ENCODE results near the gene REV3L. TPM values are rescaled to one million over a fixed set of nuclear protein-coding genes. Genes with fewer than 3 reads are reported as not detected.

The REV3L gene
- total and polyA plus RNA-seq, 2 donors (not counting 3 experiments of a cell fraction or from before 2014, with no cell fraction given) = 6.0 to 22.7 TPM

DNA sequence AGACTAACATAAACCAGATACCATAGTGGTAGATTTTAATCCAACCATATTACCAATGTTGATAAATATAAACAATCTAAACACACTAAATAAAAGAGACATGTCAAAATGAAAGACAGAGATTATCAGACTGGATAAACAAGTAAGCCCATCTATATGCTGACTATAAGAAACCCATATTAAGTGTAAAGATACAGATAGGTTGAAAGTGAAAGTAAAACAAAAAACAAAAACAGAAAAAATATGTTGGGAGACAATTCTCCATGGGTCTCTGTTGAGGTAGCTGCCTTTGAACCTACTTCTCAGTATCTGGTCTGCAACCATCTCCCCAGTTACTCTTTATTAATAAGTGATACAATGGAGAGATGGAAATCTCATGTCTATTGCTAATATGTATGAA, 21.2 kb downstream of the REV3L start:
- H3K9me3 ChIP-seq (replicated peaks; ENCODE audit: control insufficient read depth, insufficient read depth, low read length) = no peaks in the 10 kb centered on the region
- H3K36me3 ChIP-seq (ENCODE audit: control insufficient read depth in 2 of 2, extremely low read depth in 1 of 2, insufficient read depth in 2 of 2, low read length in 2 of 2) = no peaks in the 10 kb centered on the region
- H3K27ac ChIP-seq (ENCODE audit: insufficient read depth, low read depth, low read length) = peak overlapping the region; percentile 32
- intact Hi-C loops (cut with micrococcal nuclease) = loop anchor here (2.0 kb wide), 1 partner anchor 35 kb away; no protein-coding TSS in a partner anchor
- no peaks in the 10 kb centered on the region for H4K20me1 ChIP-seq (replicated peaks; ENCODE audit: control insufficient read depth, extremely low read depth, insufficient read depth, low read length)
- dilution Hi-C loops (cut with MboI; ENCODE audit: extremely low pct_ligation_motif_present, low sequenced_read_pairs) = no loop called here
- FAIRE-seq (no peak), DNase-seq (ENCODE audit: low read depth, low spot score) (no peak)
- H3K4me2 ChIP-seq (ENCODE audit: insufficient read depth, low read length) = peak overlapping the region; percentile 98
- peaks cover 26% of the 10 kb centered on the region for H3K4me1 ChIP-seq (ENCODE audit: control insufficient read depth, extremely low read depth, insufficient read depth, low read length)
- no peaks in the 10 kb centered on the region for H3K9me1 ChIP-seq (replicated peaks; ENCODE audit: control insufficient read depth, extremely low read depth, insufficient read depth, low read length)
- no peak overlapping the region for H2AFZ ChIP-seq (ENCODE audit: low read depth, low read length)
- H3K9ac ChIP-seq (replicated peaks; ENCODE audit: extremely low read depth, insufficient read depth, low read length) = peak overlapping the region; percentile 16
- no peaks in the 10 kb centered on the region for H3K27me3 ChIP-seq (ENCODE audit: control insufficient read depth in 2 of 2, insufficient read depth in 2 of 2, low read length in 2 of 2)
- H3K4me3 ChIP-seq (replicated peaks in 1 of 3; ENCODE audit: insufficient read depth in 1 of 3, low read depth in 1 of 3, low read length in 3 of 3) = peak overlapping the region in 2 of 3 experiments; percentile 35 to 56
- POLR2A ChIA-PET = no interaction called here
- no peak for TF ChIP-seq EZH2 (IDR thresholded peaks at IDR 0.05; ENCODE audit: borderline replicate concordance, low read depth, low read length, severe bottlenecking)
- TF ChIP-seq POLR2A (IDR thresholded peaks at IDR 0.05; ENCODE audit: low read depth, low read length) = no peak
- TF ChIP-seq MYC (IDR thresholded peaks at IDR 0.05; ENCODE audit: low read depth, low read length) = no peak
- no peak for TF ChIP-seq JUN (IDR thresholded peaks at IDR 0.05; ENCODE audit: borderline replicate concordance, insufficient read depth, insufficient read length, low read depth)
- no peak for TF ChIP-seq MAX (IDR thresholded peaks at IDR 0.05; ENCODE audit: insufficient read depth, insufficient read length)
- no peak for TF ChIP-seq GATA2 (IDR thresholded peaks at IDR 0.05; ENCODE audit: insufficient read depth, insufficient read length, low read depth, low read length)
- H3K79me2 ChIP-seq (ENCODE audit: control insufficient read depth, insufficient read depth, low read length) = peaks cover 42% of the 10 kb centered on the region
- CTCF ChIA-PET = interaction anchor here (1.7 to 5.7 kb wide), 2 partner anchors 16 to 100 kb away, joined by 5 to 26 read pairs; no protein-coding TSS in a partner anchor
- no TSS peak for BruUV-seq (replicated peaks)

- POLR2A ChIA-PET = no interaction called here
Measured at GRCh38 chr6:111458670-111459232, 24.3 kb downstream of the REV3L start.

More at GRCh38 chr6:111458670-111459232, 24.3 kb downstream of the REV3L start:
- no TSS peak for BruUV-seq (replicated peaks)
- CTCF ChIA-PET = no interaction called here
- H3K27ac ChIP-seq (ENCODE audit: insufficient read depth, low read depth, low read length) = no peak overlapping the region
- no peak for FAIRE-seq
- no peak overlapping the region for H3K4me2 ChIP-seq (ENCODE audit: insufficient read depth, low read length)
- no peak overlapping the region for H3K4me3 ChIP-seq (replicated peaks in 1 of 3; ENCODE audit: insufficient read depth in 1 of 3, low read depth in 1 of 3, low read length in 3 of 3)
- peaks cover 26% of the 10 kb centered on the region for H3K4me1 ChIP-seq (ENCODE audit: control insufficient read depth, extremely low read depth, insufficient read depth, low read length)
- no peak overlapping the region for H3K9ac ChIP-seq (replicated peaks; ENCODE audit: extremely low read depth, insufficient read depth, low read length)
- H3K9me3 ChIP-seq (replicated peaks; ENCODE audit: control insufficient read depth, insufficient read depth, low read length) = no peaks in the 10 kb centered on the region
- H2AFZ ChIP-seq (ENCODE audit: low read depth, low read length) = no peak overlapping the region
- no peaks in the 10 kb centered on the region for H3K27me3 ChIP-seq (ENCODE audit: control insufficient read depth in 2 of 2, insufficient read depth in 2 of 2, low read length in 2 of 2)
- H4K20me1 ChIP-seq (replicated peaks; ENCODE audit: control insufficient read depth, extremely low read depth, insufficient read depth, low read length) = no peaks in the 10 kb centered on the region
- H3K36me3 ChIP-seq (ENCODE audit: control insufficient read depth in 2 of 2, extremely low read depth in 1 of 2, insufficient read depth in 2 of 2, low read length in 2 of 2) = no peaks in the 10 kb centered on the region
- no peak for TF ChIP-seq FOS (IDR thresholded peaks at IDR 0.05; ENCODE audit: borderline replicate concordance, insufficient read depth, low read length)
- TF ChIP-seq POLR2AphosphoS5 (IDR thresholded peaks at IDR 0.05; ENCODE audit: insufficient read depth, low read depth, low read length) = no peak
- TF ChIP-seq POLR2A (IDR thresholded peaks at IDR 0.05; ENCODE audit: low read depth, low read length) = no peak
- no peak for TF ChIP-seq GATA2 (IDR thresholded peaks at IDR 0.05; ENCODE audit: insufficient read depth, insufficient read length, low read depth, low read length)
- TF ChIP-seq JUN (IDR thresholded peaks at IDR 0.05; ENCODE audit: borderline replicate concordance, insufficient read depth, insufficient read length, low read depth) = no peak
- TF ChIP-seq EZH2 (IDR thresholded peaks at IDR 0.05; ENCODE audit: borderline replicate concordance, low read depth, low read length, severe bottlenecking) = no peak
- no peak for TF ChIP-seq CTCF (IDR thresholded peaks at IDR 0.05; ENCODE audit: extremely low read depth in 1 of 2, insufficient read depth in 1 of 2, low read depth in 1 of 2, low read length in 2 of 2)
- no peak for TF ChIP-seq MAX (IDR thresholded peaks at IDR 0.05; ENCODE audit: insufficient read depth, insufficient read length)
- TF ChIP-seq MYC (IDR thresholded peaks at IDR 0.05; ENCODE audit: low read depth, low read length) = no peak
- DNase-seq (ENCODE audit: low read depth, low spot score) = no peak
- H3K9me1 ChIP-seq (replicated peaks; ENCODE audit: control insufficient read depth, extremely low read depth, insufficient read depth, low read length) = no peaks in the 10 kb centered on the region
- intact Hi-C loops (cut with micrococcal nuclease) = no loop called here
- dilution Hi-C loops (cut with MboI; ENCODE audit: extremely low pct_ligation_motif_present, low sequenced_read_pairs) = no loop called here
- peaks cover 43% of the 10 kb centered on the region for H3K79me2 ChIP-seq (ENCODE audit: control insufficient read depth, insufficient read depth, low read length)

All from endothelial cell of umbilical vein (primary cell).